ENCODE data around the gene TBX3.

Gene TBX3

GRCh38 chr12:114680604-114681069 is 3.3 kb downstream of the TBX3 start:
- POLR2A ChIA-PET (ENCODE audit: low non-redundant PET) = no interaction called here
- CTCF ChIA-PET = interaction anchor here (0.6 to 0.7 kb wide), 2 partner anchors 218 to 970 kb away, joined by 3 to 4 read pairs; no protein-coding TSS in a partner anchor
- TF ChIP-seq CTCF (conservative IDR thresholded peaks at IDR 0.05; ENCODE audit: low read depth) = no peak
- no peak for DNase-seq (ENCODE audit: low spot score)
- H3K27ac ChIP-seq = no peak overlapping the region

GRCh38 chr12:114679942-114680341 is 4.0 kb downstream of the TBX3 start:
- ChIA-PET CTCF (interaction anchor here (0.6 kb wide), 1 partner anchor 971 kb away, joined by 3 read pairs; no protein-coding TSS in a partner anchor), POLR2A (ENCODE audit: low non-redundant PET) (no interaction called here)
- H3K27ac ChIP-seq = peak overlapping the region; percentile 53
- no peak for DNase-seq (ENCODE audit: low spot score)
- TF ChIP-seq CTCF (conservative IDR thresholded peaks at IDR 0.05; ENCODE audit: low read depth) = no peak

- CTCF ChIA-PET = no interaction called here
- POLR2A ChIA-PET (ENCODE audit: low non-redundant PET) = no interaction called here
- DNase-seq (ENCODE audit: low spot score) = no peak
- peak overlapping the region; percentile 53 for H3K27ac ChIP-seq
- no peak for TF ChIP-seq CTCF (conservative IDR thresholded peaks at IDR 0.05; ENCODE audit: low read depth)
Measured at GRCh38 chr12:114679452-114679875, 4.5 kb downstream of the TBX3 start.

- ChIA-PET POLR2A (ENCODE audit: low non-redundant PET) (no interaction called here), CTCF (interaction anchor here (0.6 kb wide), 1 partner anchor 909 kb away, joined by 3 read pairs; no protein-coding TSS in a partner anchor)
- TF ChIP-seq CTCF (conservative IDR thresholded peaks at IDR 0.05; ENCODE audit: low read depth) = no peak
- H3K27ac ChIP-seq = no peak overlapping the region
- no peak for DNase-seq (ENCODE audit: low spot score)
Measured at GRCh38 chr12:114678718-114679117, 5.3 kb downstream of the TBX3 start.

DNA sequence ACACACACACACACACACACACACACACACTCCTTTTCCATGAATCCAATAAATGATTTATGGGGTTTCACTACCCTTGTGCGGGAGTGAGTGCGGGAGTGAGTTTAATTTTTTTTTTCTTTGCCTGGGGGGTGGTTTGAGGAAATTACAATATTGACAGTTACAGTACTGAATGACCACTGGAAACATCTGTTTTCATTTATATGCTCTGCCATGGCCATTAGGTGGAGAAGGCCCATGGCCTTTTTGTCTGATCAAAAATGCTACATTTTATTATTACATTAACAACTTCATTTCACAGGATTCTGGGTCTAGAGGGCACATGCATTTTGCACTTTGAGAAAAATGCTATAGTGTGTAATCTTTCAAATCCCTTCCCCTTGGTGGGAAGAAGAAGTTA is 5.9 kb downstream of the TBX3 start:
- ChIA-PET CTCF (no interaction called here), POLR2A (ENCODE audit: low non-redundant PET) (no interaction called here)
- no peak for DNase-seq (ENCODE audit: low spot score)
- H3K27ac ChIP-seq = no peak overlapping the region
- TF ChIP-seq CTCF (conservative IDR thresholded peaks at IDR 0.05; ENCODE audit: low read depth) = no peak

GRCh38 chr12:114676142-114676741 is 7.7 kb downstream of the TBX3 start:
- peak overlapping the region; percentile 69 for H3K27ac ChIP-seq
- no peak for TF ChIP-seq CTCF (conservative IDR thresholded peaks at IDR 0.05; ENCODE audit: low read depth)
- POLR2A ChIA-PET (ENCODE audit: low non-redundant PET) = no interaction called here
- DNase-seq (ENCODE audit: low spot score) = no peak
- CTCF ChIA-PET = interaction anchor here (0.8 kb wide), 1 partner anchor 1077 kb away, joined by 4 read pairs; no protein-coding TSS in a partner anchor
